Raji (cell line): Measurements from ENCODE around the gene TAOK1.

Source experiments
- POLR2A ChIP-seq: IDR thresholded peaks from 2 replicates; pipeline ENCODE4 v1.6.1; 2011; ENCODE audit warnings: low read depth, low read length, control low read depth; ENCODE audit not compliant: insufficient read depth

TAOK1 gene

GRCh38 chr17:29555840-29556239 is 165.7 kb downstream of the TAOK1 start:
- no peak for TF ChIP-seq POLR2A

- TF ChIP-seq POLR2A, result no peak
Observed at GRCh38 chr17:29557085-29557738, 167.0 kb downstream of the TAOK1 start.

GRCh38 chr17:29557739-29558116 is 167.6 kb downstream of the TAOK1 start:
- no peak for TF ChIP-seq POLR2A

- no peak for TF ChIP-seq POLR2A
Observed at GRCh38 chr17:29559640-29560039, 169.5 kb downstream of the TAOK1 start.

- no peak for TF ChIP-seq POLR2A
Observed at GRCh38 chr17:29560316-29560715, 170.2 kb downstream of the TAOK1 start.

GRCh38 chr17:29561554-29562517 is 171.7 kb downstream of the TAOK1 start:
- no peak for TF ChIP-seq POLR2A

- TF ChIP-seq POLR2A, result no peak
Observed at GRCh38 chr17:29562615-29563014, 172.5 kb downstream of the TAOK1 start.

GRCh38 chr17:29563816-29564215 is 173.7 kb downstream of the TAOK1 start:
- no peak for TF ChIP-seq POLR2A

- peak; percentile 53; the same call in 1 of the 2 replicates for TF ChIP-seq POLR2A
Observed at GRCh38 chr17:29565643-29566472, 175.7 kb downstream of the TAOK1 start.

GRCh38 chr17:29566473-29567303 is 176.5 kb downstream of the TAOK1 start, which contains the start of gene ABHD15:
Gene ABHD15, minus strand, starts transcription at chr17:29567037. Its CDS starts 71 bp downstream, at chr17:29566966.
- peak; percentile 37; the same call in 1 of the 2 replicates for TF ChIP-seq POLR2A

- no peak for TF ChIP-seq POLR2A
Observed at GRCh38 chr17:29567304-29567553, 177.1 kb downstream of the TAOK1 start.

- no peak; the same call in 1 of the 2 replicates for TF ChIP-seq POLR2A
Observed at GRCh38 chr17:29567554-29568330, 177.6 kb downstream of the TAOK1 start.

- TF ChIP-seq POLR2A, result peak; percentile 87
Observed at GRCh38 chr17:29568331-29569244, 178.4 kb downstream of the TAOK1 start, which contains the start of gene TP53I13. Gene TP53I13, plus strand, starts transcription at chr17:29568701. Its CDS starts 58 bp downstream, at chr17:29568759.
